ENCODE results near the gene PDE8A. TPM values are rescaled to one million over a fixed set of nuclear protein-coding genes. Genes with fewer than 3 reads are reported as not detected.

The PDE8A gene
- total RNA-seq, 4 donors from 2014 or later = 49.4 to 108 (median 64.3) TPM

GRCh38 chr15:84961707-84962106 is 19.9 kb upstream of the PDE8A start:
- H3K27me3 ChIP-seq = no peaks in the 10 kb centered on the region
- H3K27ac ChIP-seq = no peak overlapping the region
- no peaks in the 10 kb centered on the region for H3K36me3 ChIP-seq
- no peak for DNase-seq (ENCODE audit: low spot score in 2 of 2)
- H3K9me3 ChIP-seq = peaks cover 0 to 6% (median 0%) of the 10 kb centered on the region in 4 donors
- H3K4me1 ChIP-seq = no peaks in the 10 kb centered on the region
- no peak overlapping the region for H3K4me3 ChIP-seq
- TF ChIP-seq EP300 (IDR thresholded peaks at IDR 0.05) (no peak), POLR2A (IDR thresholded peaks at IDR 0.05) (no peak), CTCF (IDR thresholded peaks at IDR 0.05) (no peak)
- WGBS, 2 donors = 77 to 83% methylated on average over 3 of the region's 3 CpGs

GRCh38 chr15:84962955-84963354 is 18.7 kb upstream of the PDE8A start:
- TF ChIP-seq EP300 (IDR thresholded peaks at IDR 0.05) (no peak), CTCF (IDR thresholded peaks at IDR 0.05) (no peak), POLR2A (IDR thresholded peaks at IDR 0.05) (no peak)

GRCh38 chr15:84967380-84967779 is 14.3 kb upstream of the PDE8A start:
- Histone ChIP-seq H3K4me3 (no peak overlapping the region), H3K27me3 (no peaks in the 10 kb centered on the region), H3K9me3 (peaks cover 0 to 6% (median 0%) of the 10 kb centered on the region in 4 donors), H3K27ac (no peak overlapping the region), H3K36me3 (no peaks in the 10 kb centered on the region), H3K4me1 (peaks cover 0 to 12% (median 0%) of the 10 kb centered on the region in 4 donors)
- DNase-seq (ENCODE audit: low spot score in 2 of 2) = no peak
- WGBS, 2 donors = 49 to 50% methylated on average over 3 of the region's 3 CpGs
- TF ChIP-seq EP300 (IDR thresholded peaks at IDR 0.05) (no peak), POLR2A (IDR thresholded peaks at IDR 0.05) (no peak), CTCF (IDR thresholded peaks at IDR 0.05) (no peak)

More at GRCh38 chr15:84962955-84963354, 18.7 kb upstream of the PDE8A start:
- no peak for DNase-seq (ENCODE audit: low spot score in 2 of 2)
- no peak overlapping the region for H3K27ac ChIP-seq
- H3K27me3 ChIP-seq = no peaks in the 10 kb centered on the region
- no peaks in the 10 kb centered on the region for H3K36me3 ChIP-seq
- H3K9me3 ChIP-seq = peaks cover 0 to 6% (median 0%) of the 10 kb centered on the region in 4 donors
- no peak overlapping the region for H3K4me3 ChIP-seq
- peaks cover 0 to 5% (median 0%) of the 10 kb centered on the region in 4 donors for H3K4me1 ChIP-seq
- 60 to 62% methylated on average over 3 of the region's 3 CpGs for WGBS, 2 donors

- no peak overlapping the region for H3K27ac ChIP-seq
- no peak overlapping the region for H3K4me3 ChIP-seq
- no peaks in the 10 kb centered on the region for H3K27me3 ChIP-seq
- H3K9me3 ChIP-seq = peaks cover 0 to 6% (median 0%) of the 10 kb centered on the region in 4 donors
- DNase-seq (ENCODE audit: low spot score in 2 of 2) = no peak
- 95 to 97% methylated on average over 3 of the region's 3 CpGs for WGBS, 2 donors
- H3K36me3 ChIP-seq = no peaks in the 10 kb centered on the region
- H3K4me1 ChIP-seq = peaks cover 0 to 12% (median 0%) of the 10 kb centered on the region in 4 donors
- TF ChIP-seq POLR2A (IDR thresholded peaks at IDR 0.05) (no peak), CTCF (IDR thresholded peaks at IDR 0.05) (no peak), EP300 (IDR thresholded peaks at IDR 0.05) (no peak)
Measured at GRCh38 chr15:84968301-84968700, 13.4 kb upstream of the PDE8A start.

GRCh38 chr15:84969257-84969656 is 12.4 kb upstream of the PDE8A start:
- WGBS, 2 donors = 49 to 51% methylated on average over 6 of the region's 6 CpGs
- Histone ChIP-seq H3K4me3 (no peak overlapping the region), H3K36me3 (no peaks in the 10 kb centered on the region), H3K9me3 (peaks cover 0 to 6% (median 0%) of the 10 kb centered on the region in 4 donors), H3K27me3 (no peaks in the 10 kb centered on the region), H3K4me1 (peaks cover 0 to 12% (median 0%) of the 10 kb centered on the region in 4 donors), H3K27ac (no peak overlapping the region)
- TF ChIP-seq CTCF (IDR thresholded peaks at IDR 0.05) (no peak), EP300 (IDR thresholded peaks at IDR 0.05) (no peak), POLR2A (IDR thresholded peaks at IDR 0.05) (no peak)
- no peak for DNase-seq (ENCODE audit: low spot score in 2 of 2)

Data from tibial nerve (tissue), 4 donors.